ENCODE data around the gene EFNA4.

The EFNA4 gene

GRCh38 chr1:155063550-155064110, at the start of gene EFNA4:
Gene EFNA4, plus strand, starts transcription at chr1:155063740. Its CDS starts 84 bp downstream, at chr1:155063824.
- peak; percentile 94 for DNase-seq (ENCODE audit: low spot score)

GRCh38 chr1:155014709-155015508, 48.6 kb upstream of the EFNA4 start:
- DNase-seq (ENCODE audit: low spot score) = no peak

- DNase-seq (ENCODE audit: low spot score) = no peak
Measured at GRCh38 chr1:155015527-155016230, 47.9 kb upstream of the EFNA4 start.

GRCh38 chr1:155016231-155016831, 47.2 kb upstream of the EFNA4 start:
- peak; percentile 63 for DNase-seq (ENCODE audit: low spot score)

GRCh38 chr1:155017041-155017945, 46.2 kb upstream of the EFNA4 start:
- peak; percentile 84 for DNase-seq (ENCODE audit: low spot score)

- DNase-seq (ENCODE audit: low spot score) = no peak
Measured at GRCh38 chr1:155017946-155018316, 45.6 kb upstream of the EFNA4 start.

- no peak for DNase-seq (ENCODE audit: low spot score)
Measured at GRCh38 chr1:155018617-155019348, 44.8 kb upstream of the EFNA4 start.

GRCh38 chr1:155019377-155020245, 43.9 kb upstream of the EFNA4 start:
- DNase-seq (ENCODE audit: low spot score) = no peak

GRCh38 chr1:155022136-155022926, 41.2 kb upstream of the EFNA4 start:
- DNase-seq (ENCODE audit: low spot score) = no peak

- no peak for DNase-seq (ENCODE audit: low spot score)
Measured at GRCh38 chr1:155022927-155023236, 40.7 kb upstream of the EFNA4 start.

- no peak for DNase-seq (ENCODE audit: low spot score)
Measured at GRCh38 chr1:155023627-155024026, 39.9 kb upstream of the EFNA4 start.

GRCh38 chr1:155024315-155024714, 39.2 kb upstream of the EFNA4 start:
- DNase-seq (ENCODE audit: low spot score) = no peak

GRCh38 chr1:155026154-155026553, 37.4 kb upstream of the EFNA4 start:
- DNase-seq (ENCODE audit: low spot score) = no peak

GRCh38 chr1:155026588-155026987, 37.0 kb upstream of the EFNA4 start:
- DNase-seq (ENCODE audit: low spot score) = no peak

GRCh38 chr1:155029513-155030242, 33.9 kb upstream of the EFNA4 start:
- DNase-seq (ENCODE audit: low spot score) = no peak

GRCh38 chr1:155030243-155030795, 33.2 kb upstream of the EFNA4 start:
- DNase-seq (ENCODE audit: low spot score) = no peak

GRCh38 chr1:155030899-155031298, 32.6 kb upstream of the EFNA4 start:
- no peak for DNase-seq (ENCODE audit: low spot score)

GRCh38 chr1:155032886-155033285, 30.7 kb upstream of the EFNA4 start:
- DNase-seq (ENCODE audit: low spot score) = no peak
